Measurements from ENCODE around the gene FARP1. TPM values are rescaled to one million over a fixed set of nuclear protein-coding genes. Genes with fewer than 3 reads are reported as not detected.

The FARP1 gene
- total RNA-seq, 2 donors from 2014 or later = 1.0 to 2.2 TPM

DNA sequence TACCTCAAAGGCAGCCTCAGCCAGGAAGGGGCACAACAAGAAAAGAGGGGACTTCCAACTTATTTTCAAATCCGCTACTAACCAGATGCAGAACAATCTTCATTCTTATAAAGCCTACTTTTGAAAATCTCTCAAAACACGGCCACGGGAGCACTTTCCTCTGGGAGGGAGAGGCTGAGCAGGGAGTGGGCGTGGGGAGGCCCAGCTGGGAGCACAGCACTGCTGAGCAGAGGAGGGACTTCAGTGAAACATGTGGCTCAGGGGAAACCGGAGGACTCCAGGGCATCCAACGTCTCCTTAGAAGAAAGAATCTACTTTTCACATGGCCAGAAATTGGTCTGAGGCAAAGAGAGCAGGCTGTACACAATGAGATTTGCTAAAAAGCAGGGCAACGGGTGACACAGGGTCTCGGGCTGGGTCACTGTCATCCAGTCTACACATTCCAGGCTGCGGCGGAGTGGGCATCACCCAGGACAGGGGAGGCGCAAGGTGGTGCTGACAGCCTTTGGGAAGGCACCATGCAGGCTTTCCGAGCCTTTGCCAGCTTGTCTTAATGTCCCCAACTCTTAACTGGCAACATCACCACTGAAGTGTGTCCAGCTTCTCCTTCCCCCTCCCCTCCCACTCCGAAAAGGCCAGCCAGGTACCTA lies 317.0 kb downstream of the FARP1 start:
- peaks cover 0 to 17% of the 10 kb centered on the region in 2 donors for H3K4me1 Mint-ChIP-seq (ENCODE audit: low read depth in 2 of 2)
- no peak overlapping the region for H3K4me3 Mint-ChIP-seq
- H3K27ac Mint-ChIP-seq = peak overlapping the region in 1 of 2 donors; percentile 59
- no peak for ATAC-seq
- no peaks in the 10 kb centered on the region for H3K27me3 Mint-ChIP-seq
- no peaks in the 10 kb centered on the region for H3K9me3 Mint-ChIP-seq
- DNase-seq (ENCODE audit: low spot score) = no peak
- H3K36me3 Mint-ChIP-seq = peaks cover 12% of the 10 kb centered on the region

DNA sequence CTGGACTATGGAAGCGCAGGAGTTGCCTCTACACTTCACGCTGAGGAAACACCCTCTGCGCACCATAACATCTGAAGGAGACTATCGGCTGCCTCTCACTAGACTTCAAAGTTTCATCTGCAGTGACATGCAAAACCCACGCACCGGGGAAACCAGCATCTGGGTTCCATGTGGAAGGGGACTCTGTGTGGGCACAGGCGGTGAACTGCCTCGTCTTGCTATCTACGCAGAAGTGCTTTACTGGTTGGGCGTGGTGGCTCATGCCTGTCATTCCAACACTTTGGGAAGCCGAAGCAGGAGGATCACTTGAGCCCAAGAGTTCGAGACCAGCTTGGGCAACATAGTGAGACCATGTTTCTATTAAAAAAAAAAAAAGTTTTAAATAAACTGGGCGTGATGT lies 317.6 kb downstream of the FARP1 start:
- Mint-ChIP-seq H3K9me3 (no peaks in the 10 kb centered on the region), H3K4me3 (no peak overlapping the region), H3K27me3 (no peaks in the 10 kb centered on the region), H3K36me3 (peaks cover 12% of the 10 kb centered on the region), H3K27ac (no peak overlapping the region), H3K4me1 (ENCODE audit: low read depth in 2 of 2) (peaks cover 0 to 19% of the 10 kb centered on the region in 2 donors)
- DNase-seq (ENCODE audit: low spot score) (peak; percentile 41), ATAC-seq (no peak)

DNA sequence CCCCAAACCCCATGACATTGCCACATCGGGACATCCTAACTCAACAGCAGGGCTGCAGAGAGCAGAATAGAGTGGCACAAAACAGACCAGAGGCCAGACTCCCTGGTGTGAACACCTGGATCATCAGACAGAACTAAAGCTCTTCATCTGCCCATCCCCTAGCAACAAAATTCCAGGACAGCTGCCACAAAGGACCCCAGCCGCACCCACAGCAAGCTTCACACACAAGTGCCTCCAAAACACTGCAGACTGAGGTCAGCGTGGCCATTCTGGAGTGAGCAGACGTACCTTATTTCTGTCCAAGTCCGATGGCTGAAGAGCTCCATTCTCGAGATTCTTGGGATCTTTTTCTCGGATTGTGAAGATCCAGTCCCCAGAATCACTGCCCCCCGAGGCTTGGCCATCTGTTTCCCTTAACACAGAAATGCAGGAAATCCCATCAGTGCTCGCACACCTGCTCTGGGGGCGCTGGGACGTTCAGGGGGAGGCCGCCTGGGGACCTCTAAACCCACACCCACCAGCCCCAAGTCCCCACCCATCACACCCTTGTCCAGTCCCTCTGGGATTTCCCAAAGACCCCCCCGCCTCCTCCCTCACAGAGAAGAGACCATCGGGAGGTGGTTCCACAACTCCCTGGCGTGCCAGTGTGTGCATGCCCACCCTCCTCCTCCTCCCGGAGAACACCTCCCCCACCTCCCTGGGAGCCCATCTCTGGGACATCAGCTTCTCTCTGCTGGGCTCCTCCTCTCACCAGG lies 318.8 kb downstream of the FARP1 start:
- H3K27ac Mint-ChIP-seq = no peak overlapping the region
- no peaks in the 10 kb centered on the region for H3K27me3 Mint-ChIP-seq
- no peaks in the 10 kb centered on the region for H3K9me3 Mint-ChIP-seq
- H3K4me1 Mint-ChIP-seq (ENCODE audit: low read depth in 2 of 2) = peaks cover 0 to 19% of the 10 kb centered on the region in 2 donors
- peak; percentile 59 for DNase-seq (ENCODE audit: low spot score)
- H3K36me3 Mint-ChIP-seq = peaks cover 12% of the 10 kb centered on the region
- H3K4me3 Mint-ChIP-seq = no peak overlapping the region
- peak in 1 of 2 donors; percentile 7 for ATAC-seq

DNA sequence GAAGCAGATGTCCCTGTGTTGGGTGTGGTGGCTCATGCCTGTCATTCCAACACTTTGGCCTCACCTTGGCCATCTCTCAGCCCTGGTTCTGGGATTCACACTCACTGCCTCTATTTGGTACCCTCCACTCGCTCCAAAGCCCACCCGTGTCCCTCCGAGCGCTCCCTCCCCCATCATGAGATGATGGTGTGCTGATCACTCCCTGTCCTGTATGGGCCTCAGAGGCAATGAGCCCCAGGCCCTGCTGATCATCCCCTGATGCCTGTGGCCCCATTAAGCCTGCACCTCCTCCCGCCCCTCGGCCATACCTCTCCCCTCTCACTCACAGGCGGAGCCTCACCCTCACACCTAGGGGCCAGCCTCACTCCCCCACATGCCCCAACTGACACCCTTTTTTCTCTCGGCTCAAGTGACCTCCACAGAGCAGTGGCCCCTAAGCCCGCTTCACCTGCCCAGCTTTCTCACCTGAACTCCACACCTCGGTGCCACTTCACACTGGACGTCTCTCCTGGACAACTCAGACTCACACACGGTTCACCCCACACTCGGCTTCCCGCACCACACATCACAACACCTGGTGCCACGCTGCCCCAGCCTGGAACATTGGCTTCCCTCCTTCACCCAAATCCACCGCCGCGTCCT lies 319.5 kb downstream of the FARP1 start:
- peaks cover 12% of the 10 kb centered on the region for H3K36me3 Mint-ChIP-seq
- H3K27me3 Mint-ChIP-seq = no peaks in the 10 kb centered on the region
- ATAC-seq (peak; percentile 4 to 56), DNase-seq (ENCODE audit: low spot score) (no peak)
- no peak overlapping the region for H3K4me3 Mint-ChIP-seq
- peaks cover 0 to 21% of the 10 kb centered on the region in 2 donors for H3K4me1 Mint-ChIP-seq (ENCODE audit: low read depth in 2 of 2)
- H3K27ac Mint-ChIP-seq = peak overlapping the region in 1 of 2 donors; percentile 25
- H3K9me3 Mint-ChIP-seq = no peaks in the 10 kb centered on the region

DNA sequence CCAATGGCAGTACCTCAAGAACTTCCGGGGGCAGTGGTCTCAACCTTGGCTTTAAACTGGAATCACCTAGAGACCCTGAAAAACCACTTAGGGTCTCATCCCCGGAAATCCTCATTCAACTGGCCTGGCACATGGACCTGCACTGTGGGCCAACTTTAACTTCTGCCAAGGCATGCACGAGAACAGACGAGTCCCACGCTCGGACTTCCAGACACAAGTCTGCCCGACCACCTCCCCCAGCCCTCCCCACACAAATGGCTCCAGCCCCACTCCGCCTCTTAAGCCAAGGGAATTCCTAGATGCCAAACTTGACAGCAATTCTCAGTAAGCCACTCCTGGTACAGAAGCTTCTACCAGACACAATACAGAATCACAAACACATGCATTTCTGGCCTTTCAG lies 320.1 kb downstream of the FARP1 start:
- Mint-ChIP-seq H3K9me3 (no peaks in the 10 kb centered on the region), H3K4me1 (ENCODE audit: low read depth in 2 of 2) (peaks cover 4 to 26% of the 10 kb centered on the region in 2 donors), H3K4me3 (no peak overlapping the region), H3K27ac (peak overlapping the region in 1 of 2 donors; percentile 25), H3K36me3 (peaks cover 12% of the 10 kb centered on the region), H3K27me3 (no peaks in the 10 kb centered on the region)
- no peak for DNase-seq (ENCODE audit: low spot score)
- ATAC-seq = no peak

DNA sequence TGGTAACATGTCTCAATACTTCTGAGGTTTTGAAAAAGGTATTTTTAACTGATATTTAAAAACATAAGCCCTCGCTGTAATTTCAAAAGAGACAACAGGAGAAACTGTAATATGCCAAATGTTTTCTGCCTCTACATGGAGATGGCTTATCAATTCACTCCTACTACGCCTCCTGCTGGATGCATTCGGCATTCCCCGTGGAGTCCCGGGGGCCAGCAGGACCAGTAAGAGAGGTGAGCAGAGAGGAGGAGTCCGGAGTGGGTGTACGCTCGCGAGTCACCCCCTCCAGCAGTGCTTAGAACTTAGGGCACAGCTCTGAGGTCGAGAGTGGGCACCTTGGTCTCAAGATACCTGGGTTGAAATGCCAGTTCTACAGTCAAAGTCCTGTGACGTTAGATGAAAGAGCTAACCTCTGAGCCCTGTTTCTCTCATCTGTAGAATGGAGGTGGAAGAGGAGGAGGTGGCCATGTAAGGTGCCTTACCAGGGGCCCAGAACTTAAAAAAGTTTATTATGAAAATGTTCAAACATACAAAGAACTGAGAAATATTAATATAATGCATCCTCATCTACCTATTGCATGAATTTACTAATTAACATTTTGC lies 323.8 kb downstream of the FARP1 start:
- DNase-seq (ENCODE audit: low spot score) (no peak), ATAC-seq (peak in 1 of 2 donors; percentile 47)
- no peak overlapping the region for H3K27ac Mint-ChIP-seq
- no peaks in the 10 kb centered on the region for H3K9me3 Mint-ChIP-seq
- peaks cover 14 to 34% of the 10 kb centered on the region in 2 donors for H3K4me1 Mint-ChIP-seq (ENCODE audit: low read depth in 2 of 2)
- H3K4me3 Mint-ChIP-seq = no peak overlapping the region
- no peaks in the 10 kb centered on the region for H3K27me3 Mint-ChIP-seq
- peaks cover 11% of the 10 kb centered on the region for H3K36me3 Mint-ChIP-seq

DNA sequence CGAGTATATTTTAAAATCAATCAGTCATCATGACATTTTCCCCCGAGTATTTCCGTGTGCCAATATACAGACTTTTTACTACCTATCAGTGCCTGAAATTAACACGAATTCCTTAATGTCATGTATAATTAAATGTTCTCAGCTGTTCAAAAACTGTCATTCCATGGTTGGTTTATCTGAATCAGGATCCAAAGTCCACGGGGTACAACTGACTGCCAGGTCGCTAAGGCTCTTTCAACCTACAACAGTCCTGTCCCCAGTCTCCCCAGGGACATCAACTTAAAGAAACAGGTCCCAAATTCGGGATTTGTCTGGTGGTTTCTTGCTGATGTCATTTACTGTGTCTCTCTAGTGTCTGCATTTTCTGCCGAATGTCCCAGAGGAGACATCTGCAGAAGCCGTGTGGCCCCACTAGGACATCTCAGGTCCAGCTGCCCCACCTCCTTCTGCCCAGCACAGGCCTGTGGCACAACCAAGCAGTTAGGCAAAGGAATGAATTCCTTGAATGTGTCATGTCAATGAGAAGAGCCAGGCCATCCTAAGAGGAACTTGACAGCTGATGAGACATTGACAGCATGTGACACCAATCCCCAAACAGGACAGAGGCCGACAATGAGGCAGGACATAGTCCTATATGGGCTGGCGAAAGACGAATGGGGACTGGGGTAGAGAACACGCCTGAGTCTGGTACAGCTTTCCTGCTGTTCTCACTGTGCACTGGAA lies 324.5 kb downstream of the FARP1 start:
- H3K4me1 Mint-ChIP-seq (ENCODE audit: low read depth in 2 of 2) = peaks cover 21 to 37% of the 10 kb centered on the region in 2 donors
- peaks cover 17% of the 10 kb centered on the region for H3K36me3 Mint-ChIP-seq
- H3K27ac Mint-ChIP-seq = no peak overlapping the region
- DNase-seq (ENCODE audit: low spot score) (no peak), ATAC-seq (no peak)
- no peaks in the 10 kb centered on the region for H3K9me3 Mint-ChIP-seq
- no peak overlapping the region for H3K4me3 Mint-ChIP-seq
- H3K27me3 Mint-ChIP-seq = no peaks in the 10 kb centered on the region

DNA sequence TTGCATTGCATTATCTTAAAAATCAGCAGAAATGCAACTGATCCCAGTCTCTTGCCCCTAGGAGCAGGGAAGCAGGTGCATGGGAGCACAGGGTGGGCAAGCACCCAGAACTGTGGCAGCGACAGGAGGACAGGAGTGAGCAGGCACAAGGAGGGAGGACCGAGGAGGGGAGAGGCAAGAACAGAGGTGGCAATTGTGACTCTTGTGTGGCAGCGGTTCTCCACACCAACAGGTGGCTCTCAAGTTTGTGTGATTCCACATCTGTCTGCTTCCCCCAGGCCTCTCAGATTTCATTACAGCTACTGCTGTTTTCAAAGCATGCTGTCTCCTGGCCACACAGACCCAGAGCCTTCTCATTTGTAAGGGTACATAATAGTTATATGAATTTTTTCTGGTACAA lies 325.5 kb downstream of the FARP1 start:
- no peak for ATAC-seq
- H3K27me3 Mint-ChIP-seq = no peaks in the 10 kb centered on the region

DNA sequence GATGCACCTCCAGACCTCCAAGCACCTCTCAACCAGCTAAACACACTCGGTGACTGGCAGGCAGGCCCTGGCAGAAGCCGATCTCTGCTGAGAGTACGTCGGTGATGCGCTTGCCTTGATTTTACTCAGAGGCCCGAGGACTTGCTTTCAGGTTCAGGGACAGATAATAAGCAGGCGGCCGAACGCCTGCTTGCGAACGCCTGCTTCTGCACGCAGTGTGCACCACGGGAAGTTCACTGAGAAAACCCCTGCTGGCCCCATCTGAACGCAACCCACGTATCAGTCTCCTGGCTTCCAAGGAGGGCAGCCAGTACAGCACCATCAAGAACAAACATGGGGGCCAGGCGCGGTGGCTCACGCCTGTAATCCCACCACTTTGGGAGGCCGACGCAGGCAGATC lies 326.0 kb downstream of the FARP1 start:
- no peak overlapping the region for H3K4me3 Mint-ChIP-seq
- H3K36me3 Mint-ChIP-seq = peaks cover 16% of the 10 kb centered on the region
- H3K4me1 Mint-ChIP-seq (ENCODE audit: low read depth in 2 of 2) = peaks cover 29 to 33% of the 10 kb centered on the region in 2 donors
- H3K9me3 Mint-ChIP-seq = no peaks in the 10 kb centered on the region
- H3K27ac Mint-ChIP-seq = no peak overlapping the region
- H3K27me3 Mint-ChIP-seq = no peaks in the 10 kb centered on the region
- no peak for ATAC-seq
- no peak for DNase-seq (ENCODE audit: low spot score)

More for the DNA sequence above, 325.5 kb downstream of the FARP1 start:
- Mint-ChIP-seq H3K9me3 (no peaks in the 10 kb centered on the region), H3K27ac (no peak overlapping the region), H3K4me3 (no peak overlapping the region), H3K36me3 (peaks cover 20% of the 10 kb centered on the region), H3K4me1 (ENCODE audit: low read depth in 2 of 2) (peaks cover 29 to 33% of the 10 kb centered on the region in 2 donors)
- no peak for DNase-seq (ENCODE audit: low spot score)

DNA sequence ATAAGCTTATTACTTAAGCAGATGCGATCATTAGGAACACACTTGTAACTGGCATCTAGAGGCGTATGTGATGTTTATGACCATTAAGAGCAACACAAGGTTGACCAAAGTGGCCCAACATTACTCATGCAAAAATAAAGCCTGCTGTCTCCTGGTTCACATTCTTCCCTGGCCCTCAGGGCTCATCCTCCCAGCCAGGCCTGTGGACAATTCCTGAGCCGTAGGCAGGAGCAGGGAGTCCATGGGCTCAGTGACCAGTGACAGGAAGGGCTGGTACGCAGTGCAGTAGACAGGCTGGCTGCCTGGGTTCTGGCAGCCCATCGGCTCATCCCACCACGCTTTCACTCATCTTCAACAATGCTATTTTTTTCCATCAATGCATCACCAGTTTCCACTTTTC lies 328.0 kb downstream of the FARP1 start:
- ATAC-seq (no peak), DNase-seq (ENCODE audit: low spot score) (no peak)
- H3K4me3 Mint-ChIP-seq = no peak overlapping the region
- H3K27ac Mint-ChIP-seq = no peak overlapping the region
- H3K27me3 Mint-ChIP-seq = no peaks in the 10 kb centered on the region
- H3K9me3 Mint-ChIP-seq = no peaks in the 10 kb centered on the region
- H3K36me3 Mint-ChIP-seq = peaks cover 16% of the 10 kb centered on the region
- peaks cover 29 to 32% of the 10 kb centered on the region in 2 donors for H3K4me1 Mint-ChIP-seq (ENCODE audit: low read depth in 2 of 2)

- peaks cover 39 to 42% of the 10 kb centered on the region in 2 donors for H3K4me1 Mint-ChIP-seq (ENCODE audit: low read depth in 2 of 2)
- ATAC-seq (no peak), DNase-seq (ENCODE audit: low spot score) (no peak)
- peaks cover 16% of the 10 kb centered on the region for H3K36me3 Mint-ChIP-seq
- H3K27ac Mint-ChIP-seq = no peak overlapping the region
- no peak overlapping the region for H3K4me3 Mint-ChIP-seq
- no peaks in the 10 kb centered on the region for H3K27me3 Mint-ChIP-seq
- H3K9me3 Mint-ChIP-seq = no peaks in the 10 kb centered on the region
Observed at GRCh38 chr13:98471934-98472333, 329.0 kb downstream of the FARP1 start.

DNA sequence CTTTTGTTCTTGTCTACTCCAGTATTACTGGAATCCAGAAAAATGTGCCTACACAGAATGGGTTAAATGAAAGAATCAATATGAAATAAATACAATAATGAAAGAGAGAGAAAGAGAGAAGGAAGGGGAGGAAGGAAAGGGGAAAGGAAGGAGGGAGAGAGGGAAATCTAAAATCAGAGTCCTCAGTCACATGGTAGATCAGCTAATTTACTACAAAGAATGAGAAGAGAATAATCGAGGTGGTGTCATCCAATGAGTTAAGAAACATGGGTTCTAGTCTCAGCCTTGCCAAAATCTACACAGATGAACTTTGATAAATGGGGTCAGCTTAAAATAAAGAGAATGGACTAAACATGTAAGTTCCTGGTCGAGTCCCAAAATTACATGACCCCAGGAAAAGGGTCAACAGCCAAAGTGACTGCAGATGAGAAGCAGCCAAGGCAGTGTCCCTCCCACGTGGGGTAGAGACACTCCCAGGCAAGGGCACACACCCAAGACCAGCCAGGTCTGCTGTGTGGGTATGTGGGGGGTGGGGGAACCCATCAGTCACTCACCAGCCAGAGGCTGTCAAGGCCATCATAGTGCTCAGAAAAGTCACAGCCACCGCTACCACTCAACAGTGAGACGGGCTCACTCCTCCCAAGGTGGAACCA lies 330.4 kb downstream of the FARP1 start:
- Mint-ChIP-seq H3K4me3 (no peak overlapping the region), H3K27ac (peak overlapping the region; percentile 16 to 80), H3K9me3 (no peaks in the 10 kb centered on the region), H3K27me3 (no peaks in the 10 kb centered on the region), H3K36me3 (peaks cover 16% of the 10 kb centered on the region), H3K4me1 (ENCODE audit: low read depth in 2 of 2) (peaks cover 44 to 45% of the 10 kb centered on the region in 2 donors)
- ATAC-seq (no peak), DNase-seq (ENCODE audit: low spot score) (no peak)

DNA sequence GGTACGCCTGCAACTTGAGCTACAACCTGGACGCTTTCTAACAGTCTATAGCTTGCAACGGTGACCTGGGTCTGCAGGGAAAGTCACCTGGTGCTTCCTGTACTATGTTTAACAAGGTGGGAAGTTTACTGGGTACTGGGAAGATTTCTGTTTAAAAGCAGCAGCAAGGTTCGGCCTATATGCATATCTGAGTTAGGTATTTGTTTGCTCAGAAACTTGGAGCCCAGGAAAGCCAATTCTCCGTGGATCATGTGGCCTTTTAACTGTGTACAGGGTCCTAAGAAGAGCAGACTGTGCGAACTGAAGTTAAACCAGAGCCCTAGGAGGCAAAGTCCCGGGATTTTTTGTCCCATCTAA lies 330.9 kb downstream of the FARP1 start:
- no peak for ATAC-seq
- no peak for DNase-seq (ENCODE audit: low spot score)
- Mint-ChIP-seq H3K9me3 (no peaks in the 10 kb centered on the region), H3K4me1 (ENCODE audit: low read depth in 2 of 2) (peaks cover 48 to 50% of the 10 kb centered on the region in 2 donors), H3K27ac (peak overlapping the region in 1 of 2 donors; percentile 44), H3K4me3 (no peak overlapping the region), H3K36me3 (peaks cover 16% of the 10 kb centered on the region), H3K27me3 (no peaks in the 10 kb centered on the region)

Data from natural killer cell treated with Interleukin-12 subunit alpha and Interleukin-12 subunit beta and Interleukin-15 and Interleukin-18, amount 100 ng/mL, for 72 hours (primary cell).